ENCODE measurements around the gene VAX1.

Gene VAX1

DNA sequence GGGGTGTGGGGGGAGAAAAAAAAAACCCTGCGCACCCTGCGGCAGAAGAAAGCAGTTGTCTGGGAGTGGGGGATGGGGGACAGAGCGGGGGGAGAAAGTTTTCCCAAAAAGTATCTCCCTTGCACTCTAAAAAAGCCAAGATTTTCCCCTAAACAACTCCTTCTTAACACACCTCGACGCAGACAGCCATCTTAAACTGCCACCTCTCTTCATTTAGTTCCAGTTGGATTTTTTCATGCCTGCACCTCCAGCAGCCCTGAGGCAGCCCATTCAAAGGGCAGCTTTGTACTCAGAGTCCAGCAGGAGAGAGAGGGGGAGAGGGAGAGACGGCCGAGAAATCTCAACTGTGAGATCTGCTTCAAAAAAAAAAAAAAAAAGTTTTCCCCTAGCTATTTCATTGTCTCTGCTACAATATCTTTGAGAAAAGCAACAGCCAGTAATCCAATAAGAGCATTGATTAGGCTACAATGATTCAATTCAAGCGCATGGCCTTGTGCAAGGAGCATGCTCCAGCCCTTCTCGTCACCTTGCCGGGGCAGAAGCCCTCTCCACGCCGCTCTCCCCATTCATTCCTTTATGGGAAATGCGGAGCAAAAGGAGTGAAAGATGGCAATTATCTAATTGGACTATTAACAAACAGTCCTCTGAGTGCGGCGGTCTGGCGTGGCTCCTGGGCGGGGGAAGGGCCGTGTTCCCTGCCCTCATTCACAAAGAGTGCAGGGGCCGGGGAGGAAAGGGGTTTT lies 939 bp upstream of the VAX1 start:
- H3K4me3 ChIP-seq (ENCODE audit: low read length), result no peak overlapping the region
- no peak for DNase-seq (ENCODE audit: low read depth)
- no peak for TF ChIP-seq CTCF (conservative IDR thresholded peaks at IDR 0.05; ENCODE audit: low read depth, low read length)

DNA sequence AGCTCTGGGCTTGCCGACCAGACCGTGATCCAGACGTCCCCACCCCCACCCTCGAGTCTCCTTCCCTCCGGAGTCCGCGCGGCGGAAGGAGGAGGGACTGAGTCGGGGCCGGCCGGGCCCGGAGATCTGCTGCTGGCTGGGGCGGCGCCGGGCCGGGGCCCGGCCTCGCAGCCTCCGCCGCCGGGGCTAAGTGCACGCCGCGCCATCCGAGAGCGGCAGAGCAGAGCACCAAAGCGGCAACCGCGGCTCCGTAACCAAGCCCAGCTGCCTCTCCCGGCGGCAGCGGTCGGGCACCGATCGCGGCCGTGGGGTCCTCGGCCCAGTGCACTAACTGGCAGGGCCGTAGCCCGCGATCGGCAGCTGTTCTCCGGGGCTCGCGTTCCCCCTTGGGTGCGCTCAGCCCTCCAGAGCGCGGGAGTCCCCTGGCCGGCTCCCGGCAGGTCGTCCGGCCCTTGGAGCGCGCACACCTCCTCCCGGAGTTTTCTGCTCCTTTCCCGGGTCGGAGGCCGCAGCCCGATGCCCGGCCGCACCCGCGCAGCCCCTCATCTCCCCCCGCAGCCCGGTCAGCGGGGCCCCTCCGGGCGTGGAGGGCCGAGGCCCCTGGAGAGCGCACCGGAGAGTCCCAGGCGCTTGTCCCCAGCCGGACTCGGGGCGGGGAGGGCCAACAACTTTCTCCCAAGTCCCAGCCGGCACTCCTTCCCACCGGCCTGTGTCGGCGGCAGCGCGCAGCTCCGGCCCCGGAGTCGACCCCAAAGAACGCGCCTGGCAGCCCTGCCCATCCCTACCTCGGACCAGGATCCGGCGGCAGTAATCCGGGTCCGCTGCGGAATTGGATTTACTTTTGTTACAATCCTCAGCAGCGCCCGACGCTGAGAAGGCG lies 799 bp downstream of the VAX1 start:
- peak overlapping the region; percentile 27 for H3K4me3 ChIP-seq (ENCODE audit: low read length)
- DNase-seq (ENCODE audit: low read depth), result no peak
- no peak for TF ChIP-seq CTCF (conservative IDR thresholded peaks at IDR 0.05; ENCODE audit: low read depth, low read length)

GRCh38 chr10:117136391-117136975 lies 1.6 kb downstream of the VAX1 start:
- H3K4me3 ChIP-seq (ENCODE audit: low read length), result no peak overlapping the region
- no peak for DNase-seq (ENCODE audit: low read depth)
- TF ChIP-seq CTCF (conservative IDR thresholded peaks at IDR 0.05; ENCODE audit: low read depth, low read length), result no peak

DNA sequence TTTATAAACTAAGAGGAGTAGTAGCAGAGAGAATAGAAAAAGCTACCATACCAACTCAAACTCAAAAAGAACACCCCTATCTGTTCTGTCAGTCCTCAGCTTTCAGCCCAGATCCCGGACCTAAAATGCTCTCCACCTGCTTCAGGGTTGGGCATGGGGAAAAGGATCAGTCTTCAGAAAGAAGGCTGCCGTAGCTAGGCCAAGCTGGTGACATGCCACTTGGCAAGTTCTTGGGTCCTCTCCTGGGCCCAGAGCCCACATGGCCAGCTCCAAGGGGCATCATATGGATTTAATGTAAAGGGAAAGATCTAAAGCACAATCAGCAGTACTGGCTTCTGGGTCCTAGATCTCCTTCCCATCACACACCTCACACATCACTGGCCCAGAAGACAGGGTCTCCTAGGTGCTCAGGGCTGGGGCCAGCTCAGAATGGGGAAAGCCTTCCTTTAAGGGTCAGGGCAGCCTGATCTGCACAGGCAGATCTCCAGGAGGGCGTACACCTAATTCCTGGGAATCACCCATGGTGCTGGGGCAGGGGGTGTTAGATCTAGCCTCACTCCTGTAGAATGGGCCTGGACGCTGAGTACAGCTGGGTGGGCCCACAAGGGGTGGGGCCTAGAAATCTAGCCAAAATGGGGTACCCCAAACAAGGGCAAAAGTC lies 2.5 kb downstream of the VAX1 start:
- DNase-seq (ENCODE audit: low read depth), result no peak
- no peak overlapping the region for H3K4me3 ChIP-seq (ENCODE audit: low read length)

GRCh38 chr10:117135026-117135372 lies 3.1 kb downstream of the VAX1 start:
- TF ChIP-seq CTCF (conservative IDR thresholded peaks at IDR 0.05; ENCODE audit: low read depth, low read length), result no peak
- no peak for DNase-seq (ENCODE audit: low read depth)
- H3K4me3 ChIP-seq (ENCODE audit: low read length), result no peak overlapping the region

More for the DNA sequence above, 2.5 kb downstream of the VAX1 start:
- no peak for TF ChIP-seq CTCF (conservative IDR thresholded peaks at IDR 0.05; ENCODE audit: low read depth, low read length)

- H3K4me3 ChIP-seq (ENCODE audit: low read length), result no peak overlapping the region
- DNase-seq (ENCODE audit: low read depth), result no peak
- no peak for TF ChIP-seq CTCF (conservative IDR thresholded peaks at IDR 0.05; ENCODE audit: low read depth, low read length)
These were observed 3.6 kb downstream of the VAX1 start for GRCh38 chr10:117134306-117135025.

All from retinal pigment epithelial cell (primary cell).